ENCODE measurements around the gene HTR3B.

The HTR3B gene

DNA sequence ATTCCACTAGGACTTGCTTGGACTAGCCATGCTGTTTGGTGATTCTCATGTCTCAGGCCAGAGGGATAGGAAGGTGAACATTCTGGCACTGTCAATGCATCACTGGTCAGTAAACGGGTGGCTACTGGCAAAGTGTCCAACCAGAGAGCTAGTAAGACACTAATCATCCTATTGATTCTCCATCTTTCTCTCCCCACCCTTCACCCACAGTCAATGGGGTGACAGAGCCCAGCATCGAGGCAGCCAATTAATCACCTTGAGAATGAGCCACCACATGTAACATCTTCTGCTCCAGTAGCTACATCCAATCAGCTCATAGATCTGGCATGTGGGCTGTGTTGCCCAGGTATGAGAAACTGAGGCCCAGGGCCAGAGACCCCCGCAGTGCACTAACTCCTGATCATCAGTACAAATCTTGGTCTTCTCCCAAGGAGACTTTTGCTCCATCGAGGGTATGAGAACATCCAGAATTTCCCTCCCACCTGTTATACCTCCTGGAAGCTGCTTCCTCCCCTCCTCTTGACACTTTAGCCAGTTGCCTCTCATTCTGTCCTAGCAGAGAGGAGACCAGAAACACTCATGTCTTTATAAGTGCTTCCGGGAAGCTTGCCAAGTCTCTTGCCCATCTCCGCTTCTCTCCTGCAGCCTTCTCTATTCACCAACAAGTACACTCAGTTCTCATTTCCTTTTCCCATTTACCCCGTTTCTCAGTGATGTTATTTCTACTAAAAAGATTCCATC is 87.3 kb downstream of the HTR3B start:
- no peak for DNase-seq

DNA sequence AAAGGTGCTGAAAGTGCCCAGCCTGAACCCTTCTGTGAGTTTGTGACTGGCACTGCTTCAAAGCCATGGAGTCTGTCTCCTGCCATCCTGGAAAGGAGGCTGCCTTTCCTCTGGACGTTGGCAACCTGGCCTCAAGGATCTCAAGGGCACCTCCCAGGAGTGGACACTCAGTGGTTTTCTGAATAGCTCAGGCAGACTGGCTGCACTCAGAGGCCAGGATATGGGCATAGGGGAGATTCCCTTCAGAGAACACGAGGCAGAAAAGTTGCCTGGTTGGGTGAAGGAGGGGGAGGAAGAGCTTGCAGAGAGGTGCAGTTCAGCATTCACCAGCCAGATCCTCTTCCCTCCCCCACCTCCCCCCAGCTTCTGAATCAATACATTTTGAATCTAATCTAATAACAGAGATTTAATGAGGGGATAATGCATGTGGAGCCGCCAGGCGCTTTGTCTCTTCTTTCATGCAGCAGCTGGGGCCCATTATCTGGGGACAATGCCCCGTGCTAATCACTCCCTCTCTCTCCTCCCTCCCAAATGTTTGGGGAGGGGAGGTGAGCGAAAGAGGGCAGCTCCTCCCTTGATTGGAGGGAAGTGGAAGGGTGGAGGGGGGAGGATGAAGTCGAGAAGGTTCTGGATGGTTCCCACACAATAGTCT is 88.0 kb downstream of the HTR3B start:
- no peak for DNase-seq

DNA sequence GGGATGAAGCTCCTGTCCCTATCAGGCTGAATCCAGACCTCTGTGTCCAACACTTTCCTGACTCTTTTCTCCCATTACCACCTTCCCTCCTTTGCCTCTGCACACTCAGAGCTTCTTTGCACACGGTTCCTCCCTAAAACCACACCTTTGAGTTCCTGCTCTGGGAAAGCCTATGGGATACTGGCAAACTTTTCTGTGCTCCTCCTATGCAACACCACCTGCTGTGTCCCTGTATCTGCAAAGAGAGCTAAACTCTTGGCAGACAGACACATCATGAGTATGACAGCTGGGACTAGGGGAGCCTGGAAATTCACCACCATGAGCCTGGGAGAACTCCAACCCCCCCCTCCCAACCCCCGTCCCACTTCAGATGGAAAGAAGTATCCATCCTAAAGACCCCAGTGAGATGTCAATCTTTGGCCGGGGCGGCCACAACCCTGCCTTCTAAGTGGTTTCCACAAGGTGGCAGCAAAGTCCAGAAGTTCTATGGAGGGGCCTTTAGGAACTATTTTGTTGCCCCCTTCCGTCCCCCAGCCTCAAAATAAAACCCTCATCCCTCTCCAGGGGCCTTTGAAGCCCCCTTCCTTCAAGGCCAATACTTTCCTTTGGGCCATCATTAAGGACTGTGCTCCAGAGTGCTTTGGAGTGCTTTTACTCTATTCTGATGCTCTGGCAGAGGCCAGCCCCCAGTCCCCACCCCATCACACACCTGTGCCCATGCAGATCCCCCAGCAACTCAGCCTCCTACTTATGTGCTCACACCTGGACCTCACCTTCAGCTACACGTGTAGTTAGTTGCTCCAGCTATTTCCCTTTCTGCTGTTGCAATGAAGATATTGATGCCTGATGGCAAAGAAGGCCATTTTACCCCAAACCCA is 89.7 kb downstream of the HTR3B start:
- peak; percentile 17 to 41 for DNase-seq
